ENCODE measurements around the gene SLC2A13. TPM values are rescaled to one million over a fixed set of nuclear protein-coding genes. Genes with fewer than 3 reads are reported as not detected.
"Not testable (repeated sequence)": the region's sequence is repeated elsewhere in the genome, so short reads cannot be mapped to it uniquely, and the experiment has no call there.

SLC2A13 gene
- polyA plus RNA-seq, 4 donors: 1.1 to 28.5 (median 3.0) TPM

- no peak for FAIRE-seq
- no peak overlapping the region for H3K4me3 ChIP-seq (ENCODE audit: low read depth in 1 of 3, low read length in 3 of 3)
These were observed 47.1 kb downstream of the SLC2A13 start for GRCh38 chr12:40058721-40059190.

DNA sequence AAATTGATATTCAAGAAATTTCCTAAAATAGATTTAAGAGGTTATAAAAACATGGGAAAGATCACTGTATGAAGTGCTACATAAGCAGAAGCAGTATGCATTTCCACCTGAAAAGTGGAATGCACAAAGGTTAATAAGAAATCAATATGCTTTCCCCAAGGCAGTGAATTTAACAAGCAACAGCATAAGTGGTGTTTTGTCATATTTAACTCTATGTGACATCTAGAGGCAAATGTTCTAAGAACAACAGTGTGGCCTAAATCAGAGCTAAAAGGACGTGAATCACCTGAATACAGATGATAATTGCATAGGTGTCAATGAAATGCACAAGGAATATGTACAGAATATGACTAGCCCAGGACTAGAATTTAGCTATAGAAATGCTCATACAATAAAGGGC lies 49.5 kb downstream of the SLC2A13 start:
- Histone ChIP-seq H3K27ac (ENCODE audit: low read depth in 1 of 3, low read length in 2 of 3) (no peak overlapping the region), H3K36me3 (ENCODE audit: control insufficient read depth in 3 of 3, insufficient read depth in 2 of 3, low read depth in 1 of 3, low read length in 3 of 3) (peaks cover 0 to under 1% (median 0%) of the 10 kb centered on the region in 3 donors), H3K4me1 (ENCODE audit: control insufficient read depth in 3 of 3, insufficient read depth in 2 of 3, low read depth in 1 of 3, low read length in 2 of 3) (peaks cover 0 to 8% (median 0%) of the 10 kb centered on the region in 3 donors), H3K9me3 (ENCODE audit: control insufficient read depth in 2 of 2, insufficient read depth in 1 of 2, low read depth in 1 of 2, low read length in 1 of 2) (no peaks in the 10 kb centered on the region), H3K4me3 (ENCODE audit: low read depth in 1 of 3, low read length in 3 of 3) (no peak overlapping the region), H3K27me3 (ENCODE audit: control insufficient read depth in 3 of 3, insufficient read depth in 3 of 3, low read length in 3 of 3) (no peaks in the 10 kb centered on the region)
- DNase-seq: no peak
- FAIRE-seq: no peak
- WGBS, 3 donors: 83 to 89% (median 85%) methylated on average over 1 of the region's 1 CpG

More at GRCh38 chr12:40058721-40059190, 47.1 kb downstream of the SLC2A13 start:
- no peaks in the 10 kb centered on the region for H3K27me3 ChIP-seq (ENCODE audit: control insufficient read depth in 3 of 3, insufficient read depth in 3 of 3, low read length in 3 of 3)
- 45 to 71% (median 57%) methylated on average over 3 of the region's 3 CpGs for WGBS, 3 donors
- peak overlapping the region in 1 of 3 donors; percentile 50 for H3K27ac ChIP-seq (ENCODE audit: low read depth in 1 of 3, low read length in 2 of 3)
- DNase-seq: peak in 1 of 2 donors; percentile 55
- peaks cover 0 to 8% (median 0%) of the 10 kb centered on the region in 3 donors for H3K4me1 ChIP-seq (ENCODE audit: control insufficient read depth in 3 of 3, insufficient read depth in 2 of 3, low read depth in 1 of 3, low read length in 2 of 3)
- no peaks in the 10 kb centered on the region for H3K36me3 ChIP-seq (ENCODE audit: control insufficient read depth in 3 of 3, insufficient read depth in 2 of 3, low read depth in 1 of 3, low read length in 3 of 3)
- no peaks in the 10 kb centered on the region for H3K9me3 ChIP-seq (ENCODE audit: control insufficient read depth in 2 of 2, insufficient read depth in 1 of 2, low read depth in 1 of 2, low read length in 1 of 2)

GRCh38 chr12:40055776-40056175 lies 50.1 kb downstream of the SLC2A13 start:
- peaks cover 0 to 8% (median 0%) of the 10 kb centered on the region in 3 donors for H3K4me1 ChIP-seq (ENCODE audit: control insufficient read depth in 3 of 3, insufficient read depth in 2 of 3, low read depth in 1 of 3, low read length in 2 of 3)
- no peak for FAIRE-seq
- DNase-seq: no peak
- no peak overlapping the region for H3K4me3 ChIP-seq (ENCODE audit: low read depth in 1 of 3, low read length in 3 of 3)
- no peaks in the 10 kb centered on the region for H3K27me3 ChIP-seq (ENCODE audit: control insufficient read depth in 3 of 3, insufficient read depth in 3 of 3, low read length in 3 of 3)
- peaks cover 0 to 2% (median 0%) of the 10 kb centered on the region in 3 donors for H3K36me3 ChIP-seq (ENCODE audit: control insufficient read depth in 3 of 3, insufficient read depth in 2 of 3, low read depth in 1 of 3, low read length in 3 of 3)
- H3K27ac ChIP-seq (ENCODE audit: low read depth in 1 of 3, low read length in 2 of 3): no peak overlapping the region
- H3K9me3 ChIP-seq (ENCODE audit: control insufficient read depth in 2 of 2, insufficient read depth in 1 of 2, low read depth in 1 of 2, low read length in 1 of 2): no peaks in the 10 kb centered on the region

GRCh38 chr12:40055228-40055579 lies 50.7 kb downstream of the SLC2A13 start:
- 66 to 79% (median 77%) methylated on average over 3 of the region's 3 CpGs for WGBS, 3 donors
- H3K36me3 ChIP-seq (ENCODE audit: control insufficient read depth in 3 of 3, insufficient read depth in 2 of 3, low read depth in 1 of 3, low read length in 3 of 3): peaks cover 0 to 2% (median 0%) of the 10 kb centered on the region in 3 donors
- FAIRE-seq (no peak), DNase-seq (no peak)
- H3K9me3 ChIP-seq (ENCODE audit: control insufficient read depth in 2 of 2, insufficient read depth in 1 of 2, low read depth in 1 of 2, low read length in 1 of 2): no peaks in the 10 kb centered on the region
- no peak overlapping the region for H3K4me3 ChIP-seq (ENCODE audit: low read depth in 1 of 3, low read length in 3 of 3)
- no peaks in the 10 kb centered on the region for H3K27me3 ChIP-seq (ENCODE audit: control insufficient read depth in 3 of 3, insufficient read depth in 3 of 3, low read length in 3 of 3)
- no peak overlapping the region for H3K27ac ChIP-seq (ENCODE audit: low read depth in 1 of 3, low read length in 2 of 3)
- H3K4me1 ChIP-seq (ENCODE audit: control insufficient read depth in 3 of 3, insufficient read depth in 2 of 3, low read depth in 1 of 3, low read length in 2 of 3): peaks cover 0 to 8% (median 0%) of the 10 kb centered on the region in 3 donors

- no peak for DNase-seq
- Histone ChIP-seq H3K4me1 (ENCODE audit: control insufficient read depth in 3 of 3, insufficient read depth in 2 of 3, low read depth in 1 of 3, low read length in 2 of 3) (peaks cover 0 to 8% (median 0%) of the 10 kb centered on the region in 3 donors), H3K27ac (ENCODE audit: low read depth in 1 of 3, low read length in 2 of 3) (no peak overlapping the region), H3K4me3 (ENCODE audit: low read depth in 1 of 3, low read length in 3 of 3) (no peak overlapping the region), H3K9me3 (ENCODE audit: control insufficient read depth in 2 of 2, insufficient read depth in 1 of 2, low read depth in 1 of 2, low read length in 1 of 2) (no peaks in the 10 kb centered on the region), H3K36me3 (ENCODE audit: control insufficient read depth in 3 of 3, insufficient read depth in 2 of 3, low read depth in 1 of 3, low read length in 3 of 3) (peaks cover 0 to 2% (median 0%) of the 10 kb centered on the region in 3 donors), H3K27me3 (ENCODE audit: control insufficient read depth in 3 of 3, insufficient read depth in 3 of 3, low read length in 3 of 3) (no peaks in the 10 kb centered on the region)
- 55 to 78% (median 72%) methylated on average over 6 of the region's 6 CpGs for WGBS, 3 donors
- FAIRE-seq: no peak
These were observed 51.2 kb downstream of the SLC2A13 start for GRCh38 chr12:40054555-40055227.

- Histone ChIP-seq H3K4me1 (ENCODE audit: control insufficient read depth in 3 of 3, insufficient read depth in 2 of 3, low read depth in 1 of 3, low read length in 2 of 3) (no peaks in the 10 kb centered on the region), H3K4me3 (ENCODE audit: low read depth in 1 of 3, low read length in 3 of 3) (no peak overlapping the region), H3K9me3 (ENCODE audit: control insufficient read depth in 2 of 2, insufficient read depth in 1 of 2, low read depth in 1 of 2, low read length in 1 of 2) (no peaks in the 10 kb centered on the region), H3K27ac (ENCODE audit: low read depth in 1 of 3, low read length in 2 of 3) (no peak overlapping the region), H3K27me3 (ENCODE audit: control insufficient read depth in 3 of 3, insufficient read depth in 3 of 3, low read length in 3 of 3) (no peaks in the 10 kb centered on the region), H3K36me3 (ENCODE audit: control insufficient read depth in 3 of 3, insufficient read depth in 2 of 3, low read depth in 1 of 3, low read length in 3 of 3) (peaks cover 0 to 2% (median 0%) of the 10 kb centered on the region in 3 donors)
- 63 to 83% (median 78%) methylated on average over 1 of the region's 1 CpG for WGBS, 3 donors
- no peak for FAIRE-seq
- DNase-seq: no peak
These were observed 56.6 kb downstream of the SLC2A13 start for GRCh38 chr12:40049268-40049667.

DNA sequence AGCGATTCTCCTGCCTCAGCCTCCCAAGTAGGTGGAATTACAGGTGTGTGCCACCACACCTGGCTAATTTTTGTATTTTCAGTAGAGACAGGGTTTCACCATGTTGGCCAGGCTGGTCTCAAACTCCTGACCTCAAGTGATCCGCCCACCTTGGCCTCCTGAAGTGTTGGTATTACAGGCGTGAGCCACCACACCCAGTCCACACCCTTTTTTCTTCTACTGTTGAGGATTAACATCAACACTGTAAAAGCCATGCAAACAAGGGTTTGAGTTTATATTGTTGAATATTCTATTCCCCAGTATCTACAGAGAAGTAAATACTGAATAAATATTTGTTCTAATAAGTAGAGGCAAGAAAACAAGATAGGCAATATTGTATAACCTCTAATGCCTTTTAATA lies 58.9 kb downstream of the SLC2A13 start:
- not testable (repeated sequence) for H3K27me3 ChIP-seq (ENCODE audit: control insufficient read depth in 3 of 3, insufficient read depth in 3 of 3, low read length in 3 of 3); DNase-seq; H3K4me3 ChIP-seq (ENCODE audit: low read depth in 1 of 3, low read length in 3 of 3); H3K4me1 ChIP-seq (ENCODE audit: control insufficient read depth in 3 of 3, insufficient read depth in 2 of 3, low read depth in 1 of 3, low read length in 2 of 3); FAIRE-seq; H3K36me3 ChIP-seq (ENCODE audit: control insufficient read depth in 3 of 3, insufficient read depth in 2 of 3, low read depth in 1 of 3, low read length in 3 of 3); H3K9me3 ChIP-seq (ENCODE audit: control insufficient read depth in 2 of 2, insufficient read depth in 1 of 2, low read depth in 1 of 2, low read length in 1 of 2); H3K27ac ChIP-seq (ENCODE audit: low read depth in 1 of 3, low read length in 2 of 3)
- 66 to 89% (median 86%) methylated on average over 3 of the region's 3 CpGs for WGBS, 3 donors

- H3K27me3 ChIP-seq (ENCODE audit: control insufficient read depth in 3 of 3, insufficient read depth in 3 of 3, low read length in 3 of 3): no peaks in the 10 kb centered on the region
- 62 to 86% (median 79%) methylated on average over 2 of the region's 2 CpGs for WGBS, 3 donors
- H3K4me3 ChIP-seq (ENCODE audit: low read depth in 1 of 3, low read length in 3 of 3): no peak overlapping the region
- DNase-seq: no peak
- no peaks in the 10 kb centered on the region for H3K9me3 ChIP-seq (ENCODE audit: control insufficient read depth in 2 of 2, insufficient read depth in 1 of 2, low read depth in 1 of 2, low read length in 1 of 2)
- no peak for FAIRE-seq
- H3K4me1 ChIP-seq (ENCODE audit: control insufficient read depth in 3 of 3, insufficient read depth in 2 of 3, low read depth in 1 of 3, low read length in 2 of 3): no peaks in the 10 kb centered on the region
- H3K27ac ChIP-seq (ENCODE audit: low read depth in 1 of 3, low read length in 2 of 3): no peak overlapping the region
- no peaks in the 10 kb centered on the region for H3K36me3 ChIP-seq (ENCODE audit: control insufficient read depth in 3 of 3, insufficient read depth in 2 of 3, low read depth in 1 of 3, low read length in 3 of 3)
These were observed 60.2 kb downstream of the SLC2A13 start for GRCh38 chr12:40045656-40046055.

DNA sequence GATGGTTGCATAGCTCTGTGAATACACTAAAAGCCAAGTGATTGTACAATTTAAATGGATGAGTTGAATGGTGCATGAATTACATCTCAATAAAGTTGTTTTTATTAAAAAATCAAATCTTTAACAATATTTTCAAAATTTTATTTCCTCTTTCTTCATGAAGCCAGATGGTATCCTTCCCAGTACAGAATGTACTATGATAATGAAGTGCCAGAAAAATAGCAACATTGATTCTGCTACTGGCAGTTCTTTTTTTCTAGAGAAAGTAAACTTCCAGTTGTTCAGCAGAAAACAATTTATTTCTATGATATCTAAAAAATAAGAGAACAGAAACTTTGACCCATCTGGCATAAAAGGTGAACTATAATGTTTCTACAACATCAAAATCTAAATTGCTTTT lies 61.5 kb downstream of the SLC2A13 start:
- Histone ChIP-seq H3K36me3 (ENCODE audit: control insufficient read depth in 3 of 3, insufficient read depth in 2 of 3, low read depth in 1 of 3, low read length in 3 of 3) (no peaks in the 10 kb centered on the region), H3K27ac (ENCODE audit: low read depth in 1 of 3, low read length in 2 of 3) (no peak overlapping the region), H3K27me3 (ENCODE audit: control insufficient read depth in 3 of 3, insufficient read depth in 3 of 3, low read length in 3 of 3) (no peaks in the 10 kb centered on the region), H3K4me3 (ENCODE audit: low read depth in 1 of 3, low read length in 3 of 3) (no peak overlapping the region), H3K9me3 (ENCODE audit: control insufficient read depth in 2 of 2, insufficient read depth in 1 of 2, low read depth in 1 of 2, low read length in 1 of 2) (no peaks in the 10 kb centered on the region), H3K4me1 (ENCODE audit: control insufficient read depth in 3 of 3, insufficient read depth in 2 of 3, low read depth in 1 of 3, low read length in 2 of 3) (no peaks in the 10 kb centered on the region)
- DNase-seq (no peak), FAIRE-seq (no peak)
